Immature natural killer cell (primary cell): Measurements from ENCODE around the gene SLC9A3. TPM values are rescaled to one million over a fixed set of nuclear protein-coding genes. Genes with fewer than 3 reads are reported as not detected.
"Not testable (repeated sequence)": the region's sequence is repeated elsewhere in the genome, so short reads cannot be mapped to it uniquely, and the experiment has no call there.

ENCODE experiments used
- DNase-seq, 3 donors: peaks; one replicate each; pipeline ENCODE4 v3.0.0; 2022; ENCODE audit warnings: mixed read lengths in 1 of 3
- H3K27ac Mint-ChIP-seq, 6 donors: one replicate each; pipeline ENCODE4 v1.8.0; 2020; ENCODE audit warnings: mixed read lengths in 6 of 6, mild to moderate bottlenecking in 5 of 6, inconsistent platforms in 4 of 6, moderate library complexity in 3 of 6
- H3K27me3 Mint-ChIP-seq, 3 donors: one replicate each; pipeline ENCODE4 v1.8.0; 2020 to 2021; ENCODE audit warnings: low read depth in 3 of 3, mild to moderate bottlenecking in 3 of 3, mixed read lengths in 3 of 3, moderate library complexity in 3 of 3, inconsistent platforms in 1 of 3
- H3K36me3 Mint-ChIP-seq, 3 donors: one replicate each; pipeline ENCODE4 v1.8.0; 2020; ENCODE audit warnings: mixed read lengths in 3 of 3, inconsistent platforms in 2 of 3, mild to moderate bottlenecking in 2 of 3
- H3K4me1 Mint-ChIP-seq, 2 donors: one replicate each; pipeline ENCODE4 v1.8.0; 2020; ENCODE audit warnings: inconsistent platforms in 2 of 2, mild to moderate bottlenecking in 2 of 2, mixed read lengths in 2 of 2, moderate library complexity in 1 of 2
- H3K4me3 Mint-ChIP-seq, 5 donors: one replicate each; pipeline ENCODE4 v1.8.0; 2020; ENCODE audit warnings: mild to moderate bottlenecking in 5 of 5, mixed read lengths in 5 of 5, inconsistent platforms in 3 of 5, moderate library complexity in 3 of 5
- H3K9me3 Mint-ChIP-seq, 6 donors: one replicate each; pipeline ENCODE4 v1.8.0; 2020; ENCODE audit warnings: mild to moderate bottlenecking in 6 of 6, mixed read lengths in 6 of 6, inconsistent platforms in 4 of 6, moderate library complexity in 3 of 6
- polyA plus RNA-seq, 3 donors: library from polyadenylated mRNA; unstranded; fragments of 300-500 nt; fragmentation: Illumina TruSeq; gene quantifications; one replicate each; pipeline ENCODE4 v1.2.3, GENCODE V29; 2021

SLC9A3 gene
- polyA plus RNA-seq, 3 donors from 2014 or later, result 0.66 to 1.7 (median 1.5) TPM

DNA sequence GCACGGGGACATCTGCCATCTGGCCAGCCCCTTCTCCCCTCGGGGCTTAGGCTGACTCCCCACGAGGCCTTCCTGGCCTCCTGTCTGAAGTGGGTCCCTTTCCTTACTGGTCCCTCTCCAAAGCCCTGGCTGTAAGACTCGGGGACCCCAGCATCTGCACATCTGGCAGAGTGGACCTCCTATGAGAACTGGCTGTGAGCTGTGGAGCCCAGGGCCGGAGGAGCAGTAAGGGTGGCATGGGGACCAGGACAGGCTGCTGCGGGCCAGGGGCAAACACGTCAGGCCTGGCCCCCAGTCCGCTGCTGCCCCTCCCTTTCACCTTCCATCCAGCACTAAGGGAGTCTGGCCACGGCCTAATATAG, 47.5 kb downstream of the SLC9A3 start:
- Mint-ChIP-seq H3K4me1 (peaks cover 3 to 8% of the 10 kb centered on the region in 2 donors), H3K4me3 (no peak overlapping the region), H3K27me3 (peaks cover 0 to 6% (median under 1%) of the 10 kb centered on the region in 3 donors), H3K9me3 (no peaks in the 10 kb centered on the region), H3K27ac (no peak overlapping the region), H3K36me3 (no peaks in the 10 kb centered on the region)
- no peak for DNase-seq

DNA sequence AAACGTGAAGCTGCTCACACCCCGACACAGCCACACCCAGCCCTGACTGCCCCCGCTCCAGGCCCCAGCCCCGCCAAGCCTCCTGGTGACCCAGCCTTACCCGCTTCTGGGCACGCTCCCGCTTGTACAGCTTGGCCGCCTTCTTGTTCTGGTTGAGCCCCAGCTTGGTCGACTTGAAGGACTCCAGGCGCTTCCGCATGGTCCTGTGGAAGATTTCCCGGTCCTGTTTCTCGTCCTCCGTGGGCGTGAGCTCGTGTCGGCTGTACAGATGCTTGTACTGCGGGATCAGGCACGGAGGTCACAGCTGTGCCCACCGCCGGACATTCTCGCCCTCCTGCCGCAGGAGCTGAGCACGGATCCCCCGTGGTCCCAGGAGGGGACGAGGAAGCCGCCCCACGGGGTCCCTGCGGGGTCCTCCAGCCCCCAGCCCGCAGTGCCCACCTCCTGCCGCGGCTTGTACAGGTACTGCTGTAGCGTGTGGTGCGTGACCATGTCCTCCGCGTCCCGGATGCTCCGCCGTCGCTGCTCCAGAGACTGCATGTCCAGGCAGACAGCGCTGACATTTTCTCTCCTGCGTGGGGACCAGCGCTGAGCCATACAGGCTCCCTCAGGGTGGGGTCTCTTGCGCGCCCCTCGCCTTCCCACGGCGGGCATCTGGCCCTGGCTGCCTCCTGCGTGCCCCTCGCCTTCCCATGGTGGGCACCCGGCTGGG, 48.0 kb downstream of the SLC9A3 start:
- peaks cover 8 to 10% of the 10 kb centered on the region in 2 donors for H3K4me1 Mint-ChIP-seq
- no peak for DNase-seq
- H3K27ac Mint-ChIP-seq, result no peak overlapping the region
- H3K36me3 Mint-ChIP-seq, result no peaks in the 10 kb centered on the region
- H3K9me3 Mint-ChIP-seq, result no peaks in the 10 kb centered on the region
- peak overlapping the region in 3 of 5 donors; percentile 21 to 48 (median 27) for H3K4me3 Mint-ChIP-seq
- peaks cover 0 to 8% (median 2%) of the 10 kb centered on the region in 3 donors for H3K27me3 Mint-ChIP-seq

- no peaks in the 10 kb centered on the region for H3K36me3 Mint-ChIP-seq
- H3K4me3 Mint-ChIP-seq, result peak overlapping the region in 4 of 5 donors; percentile 17 to 46 (median 39)
- peaks cover 9 to 13% of the 10 kb centered on the region in 2 donors for H3K4me1 Mint-ChIP-seq
- no peak overlapping the region for H3K27ac Mint-ChIP-seq
- H3K9me3 Mint-ChIP-seq, result no peaks in the 10 kb centered on the region
- H3K27me3 Mint-ChIP-seq, result peaks cover 2 to 8% (median 4%) of the 10 kb centered on the region in 3 donors
- DNase-seq, result no peak
These were observed 48.5 kb downstream of the SLC9A3 start for GRCh38 chr5:475704-476101.

- no peak for DNase-seq
- no peak overlapping the region for H3K27ac Mint-ChIP-seq
- no peaks in the 10 kb centered on the region for H3K36me3 Mint-ChIP-seq
- peak overlapping the region; percentile 51 to 64 (median 58) for H3K4me3 Mint-ChIP-seq
- H3K27me3 Mint-ChIP-seq, result peaks cover 2 to 8% (median 4%) of the 10 kb centered on the region in 3 donors
- H3K4me1 Mint-ChIP-seq, result peaks cover 9 to 13% of the 10 kb centered on the region in 2 donors
- H3K9me3 Mint-ChIP-seq, result no peaks in the 10 kb centered on the region
These were observed 49.2 kb downstream of the SLC9A3 start for GRCh38 chr5:474840-475661.

DNA sequence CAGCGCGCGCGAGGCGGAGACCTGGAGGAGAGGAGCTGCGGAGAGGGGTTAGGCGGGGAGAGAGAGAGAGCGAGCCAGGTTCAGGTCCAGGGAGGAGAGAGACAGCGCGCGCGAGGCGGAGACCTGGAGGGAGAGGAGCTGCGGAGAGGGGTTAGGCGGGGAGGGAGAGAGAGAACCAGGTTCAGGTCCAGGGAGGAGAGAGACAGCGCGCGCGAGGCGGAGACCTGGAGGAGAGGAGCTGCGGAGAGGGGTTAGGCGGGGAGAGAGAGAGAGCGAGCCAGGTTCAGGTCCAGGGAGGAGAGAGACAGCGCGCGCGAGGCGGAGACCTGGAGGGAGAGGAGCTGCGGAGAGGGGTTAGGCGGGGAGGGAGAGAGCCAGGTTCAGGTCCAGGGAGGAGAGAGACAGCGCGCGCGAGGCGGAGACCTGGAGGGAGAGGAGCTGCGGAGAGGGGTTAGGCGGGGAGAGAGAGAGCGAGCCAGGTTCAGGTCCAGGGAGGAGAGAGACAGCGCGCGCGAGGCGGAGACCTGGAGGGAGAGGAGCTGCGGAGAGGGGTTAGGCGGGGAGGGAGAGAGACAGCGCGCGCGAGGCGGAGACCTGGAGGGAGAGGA, 49.9 kb downstream of the SLC9A3 start:
- H3K4me3 Mint-ChIP-seq, result peak overlapping the region; percentile 51 to 88 (median 59)
- not testable (repeated sequence) for H3K27ac Mint-ChIP-seq, DNase-seq, H3K9me3 Mint-ChIP-seq, H3K27me3 Mint-ChIP-seq, H3K36me3 Mint-ChIP-seq
- peaks cover 9 to 13% of the 10 kb centered on the region in 2 donors for H3K4me1 Mint-ChIP-seq

- Mint-ChIP-seq H3K36me3 (no peaks in the 10 kb centered on the region), H3K27ac (peak overlapping the region in 3 of 6 donors; percentile 20 to 67 (median 28)), H3K27me3 (peaks cover 2 to 8% (median 4%) of the 10 kb centered on the region in 3 donors), H3K4me1 (peaks cover 9 to 13% of the 10 kb centered on the region in 2 donors), H3K4me3 (peak overlapping the region; percentile 77 to 88 (median 86)), H3K9me3 (no peaks in the 10 kb centered on the region)
- peak; percentile 12 to 30 (median 26) for DNase-seq
These were observed 50.6 kb downstream of the SLC9A3 start for GRCh38 chr5:473551-474192.

GRCh38 chr5:472656-473550, 51.3 kb downstream of the SLC9A3 start:
- peaks cover 2 to 8% (median 4%) of the 10 kb centered on the region in 3 donors for H3K27me3 Mint-ChIP-seq

DNA sequence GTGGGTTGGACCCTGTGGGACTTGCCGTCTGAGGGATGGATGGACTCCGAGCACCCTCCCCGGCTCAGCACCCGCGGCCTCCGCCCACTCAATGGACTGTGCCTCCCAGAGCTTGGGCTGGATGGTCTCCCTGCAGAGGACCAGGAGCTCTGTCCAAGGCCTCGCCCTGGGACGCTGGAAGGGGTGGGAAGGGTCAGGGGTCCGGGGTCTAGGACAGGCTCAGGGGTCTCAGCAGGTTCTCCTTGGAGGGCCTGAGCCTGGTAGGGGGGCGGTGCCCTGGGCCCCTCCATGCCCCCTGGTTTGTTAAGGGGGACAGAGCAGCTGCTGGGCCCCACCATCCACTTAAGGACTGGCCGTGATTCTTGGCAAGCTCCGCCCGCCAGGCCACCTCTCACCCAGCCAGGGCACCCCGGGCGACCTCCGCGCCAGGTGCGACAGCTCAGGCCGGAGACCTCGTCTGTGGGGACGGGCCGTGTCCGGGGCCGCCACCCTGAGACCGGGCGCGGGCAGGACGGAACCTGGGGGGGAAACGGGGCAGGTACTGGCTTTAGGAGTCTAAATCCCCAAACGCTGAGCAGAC, 52.1 kb downstream of the SLC9A3 start:
- no peaks in the 10 kb centered on the region for H3K9me3 Mint-ChIP-seq
- no peak for DNase-seq
- H3K27ac Mint-ChIP-seq, result peak overlapping the region in 3 of 6 donors; percentile 42 to 51 (median 46)
- no peaks in the 10 kb centered on the region for H3K36me3 Mint-ChIP-seq
- peaks cover 9 to 13% of the 10 kb centered on the region in 2 donors for H3K4me1 Mint-ChIP-seq
- peaks cover 2 to 5% (median 4%) of the 10 kb centered on the region in 3 donors for H3K27me3 Mint-ChIP-seq
- peak overlapping the region; percentile 68 to 77 (median 70) for H3K4me3 Mint-ChIP-seq

More at GRCh38 chr5:472656-473550, 51.3 kb downstream of the SLC9A3 start:
- peak overlapping the region in 2 of 6 donors; percentile 73 to 77 for H3K27ac Mint-ChIP-seq
- DNase-seq, result peak; percentile 87 to 94 (median 91)
- H3K36me3 Mint-ChIP-seq, result no peaks in the 10 kb centered on the region
- peaks cover 9 to 13% of the 10 kb centered on the region in 2 donors for H3K4me1 Mint-ChIP-seq
- H3K4me3 Mint-ChIP-seq, result peak overlapping the region; percentile 67 to 76 (median 70)
- no peaks in the 10 kb centered on the region for H3K9me3 Mint-ChIP-seq

GRCh38 chr5:471750-472058, 52.5 kb downstream of the SLC9A3 start:
- Mint-ChIP-seq H3K4me3 (peak overlapping the region; percentile 68 to 77 (median 70)), H3K9me3 (no peaks in the 10 kb centered on the region), H3K27ac (peak overlapping the region in 4 of 6 donors; percentile 42 to 72 (median 58)), H3K36me3 (no peaks in the 10 kb centered on the region), H3K27me3 (peaks cover 2 to 5% (median 4%) of the 10 kb centered on the region in 3 donors), H3K4me1 (peaks cover 9 to 13% of the 10 kb centered on the region in 2 donors)
- no peak for DNase-seq

DNA sequence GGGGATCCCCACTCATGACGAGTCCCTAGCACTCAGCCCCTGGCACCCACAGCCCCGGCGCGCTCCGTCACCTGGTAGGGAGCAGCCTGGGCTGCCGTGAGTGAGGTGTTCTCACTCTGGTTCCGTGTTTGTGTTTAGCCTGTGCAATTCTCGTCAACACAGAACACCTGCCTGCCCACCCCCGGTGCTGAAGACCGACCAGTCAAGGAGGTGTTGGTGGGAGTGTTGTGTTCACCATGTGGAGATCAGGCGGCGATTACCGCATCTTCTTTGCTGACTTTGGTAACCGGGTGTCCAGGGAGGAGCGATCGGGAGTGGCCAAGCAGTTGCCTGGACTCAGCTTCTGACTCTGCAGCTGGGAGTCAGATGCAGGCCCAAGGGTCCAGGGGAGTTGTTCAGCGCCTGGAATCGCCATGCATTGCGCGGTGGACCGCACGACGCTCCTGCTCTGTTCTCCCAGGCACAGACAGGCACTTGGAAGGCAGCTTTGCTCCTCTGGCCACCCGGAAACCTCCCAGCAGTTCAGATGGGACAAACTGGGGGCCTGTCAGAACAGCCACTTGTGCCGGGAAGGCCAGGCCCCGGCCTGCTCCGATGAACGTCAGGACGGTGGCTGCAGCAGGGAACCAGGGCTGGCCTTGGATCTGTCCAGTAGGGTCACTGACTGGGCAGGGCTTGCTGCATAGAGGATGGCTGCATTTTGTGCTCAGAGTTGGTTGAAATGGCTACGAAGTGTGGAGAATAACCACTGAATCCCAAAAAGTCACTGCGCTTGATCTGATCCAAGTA, 53.1 kb downstream of the SLC9A3 start:
- H3K4me3 Mint-ChIP-seq, result peak overlapping the region; percentile 68 to 77 (median 70)
- H3K27ac Mint-ChIP-seq, result peak overlapping the region in 3 of 6 donors; percentile 42 to 72 (median 64)
- H3K4me1 Mint-ChIP-seq, result peaks cover 9 to 16% of the 10 kb centered on the region in 2 donors
- H3K36me3 Mint-ChIP-seq, result peaks cover 0 to 3% (median 0%) of the 10 kb centered on the region in 3 donors
- no peak for DNase-seq
- H3K27me3 Mint-ChIP-seq, result peaks cover 2 to 5% (median 4%) of the 10 kb centered on the region in 3 donors
- H3K9me3 Mint-ChIP-seq, result no peaks in the 10 kb centered on the region

DNA sequence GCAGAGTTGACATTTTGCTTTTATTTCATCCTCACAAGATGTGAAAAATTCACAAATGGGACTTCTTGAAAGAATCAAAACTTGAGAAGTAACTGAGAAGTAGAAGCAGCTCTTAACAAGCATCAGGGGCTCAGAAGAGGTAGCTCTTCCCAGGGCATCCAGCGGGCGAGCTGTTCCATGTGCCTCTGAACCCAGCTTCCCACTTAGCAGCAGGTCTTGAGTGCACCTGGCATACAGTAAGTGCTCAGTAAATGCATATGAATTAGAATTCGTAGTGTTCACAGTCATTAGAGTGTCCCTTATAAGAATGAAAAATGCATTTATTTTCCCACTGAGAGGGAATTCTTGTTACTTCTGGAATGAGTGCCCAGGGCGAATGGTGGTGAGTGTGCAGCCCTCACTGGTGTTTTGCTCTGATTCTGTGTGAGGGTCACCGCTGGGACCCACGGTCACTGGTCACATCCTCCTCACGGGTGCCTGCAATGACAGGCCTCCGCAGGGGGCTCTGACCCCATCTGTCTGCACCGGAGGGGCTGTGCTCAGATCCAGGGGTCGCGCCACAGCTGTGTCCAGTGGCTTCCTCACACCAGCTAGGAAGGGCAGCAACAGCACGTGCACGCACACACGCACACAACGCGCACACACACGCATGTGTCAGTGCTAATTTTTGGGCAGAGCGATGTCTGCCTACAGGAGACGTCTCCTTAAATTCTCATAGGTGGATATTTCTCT, 54.3 kb downstream of the SLC9A3 start:
- H3K4me3 Mint-ChIP-seq, result no peak overlapping the region
- no peak for DNase-seq

More for the DNA sequence above, 54.3 kb downstream of the SLC9A3 start:
- no peaks in the 10 kb centered on the region for H3K9me3 Mint-ChIP-seq
- H3K4me1 Mint-ChIP-seq, result peaks cover 9 to 16% of the 10 kb centered on the region in 2 donors
- peaks cover 0 to 3% (median 0%) of the 10 kb centered on the region in 3 donors for H3K36me3 Mint-ChIP-seq
- no peak overlapping the region for H3K27ac Mint-ChIP-seq
- H3K27me3 Mint-ChIP-seq, result peaks cover 2 to 4% (median 3%) of the 10 kb centered on the region in 3 donors
